ENCODE measurements around the gene LRRK2.

GRCh38 chr12:40253936-40254335, 29.1 kb downstream of the LRRK2 start:
- TF ChIP-seq ZNF274 (IDR thresholded peaks at IDR 0.05; ENCODE audit: low read depth, low read length) (no peak), YY1 (IDR thresholded peaks at IDR 0.05; ENCODE audit: insufficient read depth, insufficient read length) (no peak), SUZ12 (IDR thresholded peaks at IDR 0.05; ENCODE audit: extremely low read depth, insufficient read depth, insufficient read length) (no peak)

Data from NT2/D1 (cell line).